Cardiac muscle cell (in vitro differentiated cells and primary cell): ENCODE results near the gene RCAN1. TPM values are rescaled to one million over a fixed set of nuclear protein-coding genes. Genes with fewer than 3 reads are reported as not detected.
"Not testable (repeated sequence)": the region's sequence is repeated elsewhere in the genome, so short reads cannot be mapped to it uniquely, and the experiment has no call there.

ENCODE experiments used
- DNase-seq, 2 donors: peaks; one replicate each; pipeline versions ENCODE4 v3.0.0 to v3.0.0-alpha.2; 2010 to 2017; ENCODE audit warnings: low read depth in 1 of 2, low spot score in 1 of 2
- H3K27ac ChIP-seq: fragments of 200-600 bp; sonication (generic); 2 replicates; pipeline ENCODE4 v1.5.1; 2016
- H3K27me3 ChIP-seq: fragments of 200-600 bp; sonication (generic); 2 replicates; pipeline ENCODE4 v1.6.0; 2016; ENCODE audit warnings: control low read depth
- H3K36me3 ChIP-seq: fragments of 200-600 bp; sonication (generic); 2 replicates; pipeline ENCODE4 v1.5.1; 2016; ENCODE audit warnings: control low read depth
- H3K4me1 ChIP-seq: fragments of 200-600 bp; sonication (generic); 2 replicates; pipeline ENCODE4 v1.8.1; 2017; ENCODE audit warnings: low read depth, mild to moderate bottlenecking, mixed run types
- H3K4me3 ChIP-seq: fragments of 200-600 bp; sonication (generic); 2 replicates; pipeline ENCODE4 v1.5.1; 2016; ENCODE audit warnings: mild to moderate bottlenecking
- H3K9me3 ChIP-seq: fragments of 200-600 bp; sonication (generic); 2 replicates; pipeline ENCODE4 v1.5.1; 2017; ENCODE audit warnings: low read depth, mild to moderate bottlenecking, control low read depth
- CTCF ChIP-seq: IDR thresholded peaks from 2 replicates; pipeline ENCODE4 v1.5.1; 2012; ENCODE audit warnings: low read depth, mild to moderate bottlenecking, low read length
- polyA plus RNA-seq: library from polyadenylated mRNA; unstranded; fragments of >200 nt; fragmentation: Nextera tagmentation; extraction: Ambion mirVana; gene quantifications from 2 replicates; pipeline ENCODE4 v1.2.1, GENCODE V29; 2016
- total RNA-seq: library from RNA; depleted of rRNA; stranded (reverse); fragments of >200 nt; gene quantifications from 2 replicates; pipeline ENCODE4 v1.2.3, GENCODE V29; 2016

Gene RCAN1
- total and polyA plus RNA-seq, 2 experiments from 2014 or later: 47.4 to 96.2 TPM

GRCh38 chr21:34570313-34570712 lies 44.6 kb downstream of the RCAN1 start:
- Histone ChIP-seq H3K27me3 (no peaks in the 10 kb centered on the region), H3K9me3 (no peaks in the 10 kb centered on the region), H3K4me1 (peaks cover 27% of the 10 kb centered on the region), H3K4me3 (no peak overlapping the region), H3K27ac (no peak overlapping the region), H3K36me3 (no peaks in the 10 kb centered on the region)
- no peak for TF ChIP-seq CTCF
- peak in 1 of 2 donors; percentile 68 for DNase-seq

- Histone ChIP-seq H3K9me3 (no peaks in the 10 kb centered on the region), H3K27me3 (no peaks in the 10 kb centered on the region), H3K4me3 (no peak overlapping the region), H3K27ac (no peak overlapping the region), H3K36me3 (no peaks in the 10 kb centered on the region), H3K4me1 (peaks cover 27% of the 10 kb centered on the region)
- no peak for DNase-seq
- TF ChIP-seq CTCF: no peak
Observed at GRCh38 chr21:34569381-34569979, 45.4 kb downstream of the RCAN1 start.

- not testable (repeated sequence) for H3K27me3 ChIP-seq, H3K36me3 ChIP-seq, DNase-seq, H3K9me3 ChIP-seq, H3K4me3 ChIP-seq
- peak overlapping the region; percentile 87 for H3K27ac ChIP-seq
- peaks cover 27% of the 10 kb centered on the region for H3K4me1 ChIP-seq
Observed at GRCh38 chr21:34568801-34569200, 46.1 kb downstream of the RCAN1 start.

GRCh38 chr21:34567604-34568155 lies 47.2 kb downstream of the RCAN1 start:
- no peaks in the 10 kb centered on the region for H3K27me3 ChIP-seq
- peaks cover 27% of the 10 kb centered on the region for H3K4me1 ChIP-seq
- H3K4me3 ChIP-seq: no peak overlapping the region
- no peaks in the 10 kb centered on the region for H3K36me3 ChIP-seq
- H3K27ac ChIP-seq: peak overlapping the region; percentile 87
- DNase-seq: peak in 1 of 2 donors; percentile 71
- no peak for TF ChIP-seq CTCF
- H3K9me3 ChIP-seq: no peaks in the 10 kb centered on the region

- DNase-seq: no peak
- Histone ChIP-seq H3K4me3 (no peak overlapping the region), H3K27me3 (no peaks in the 10 kb centered on the region), H3K4me1 (peaks cover 26% of the 10 kb centered on the region), H3K36me3 (no peaks in the 10 kb centered on the region), H3K9me3 (no peaks in the 10 kb centered on the region), H3K27ac (peak overlapping the region; percentile 87)
- TF ChIP-seq CTCF: no peak
Observed at GRCh38 chr21:34565238-34565637, 49.7 kb downstream of the RCAN1 start.

- H3K4me3 ChIP-seq, H3K36me3 ChIP-seq: not testable (repeated sequence)
Observed at GRCh38 chr21:34563370-34563769, 51.5 kb downstream of the RCAN1 start.

More at GRCh38 chr21:34563370-34563769, 51.5 kb downstream of the RCAN1 start:
- DNase-seq, H3K27ac ChIP-seq, H3K9me3 ChIP-seq, H3K27me3 ChIP-seq: not testable (repeated sequence)
- H3K4me1 ChIP-seq: peaks cover 17% of the 10 kb centered on the region
